GM13976 (cell line): ENCODE data around the gene CDC7.

Experiments
- DNase-seq: peaks from one replicate; pipeline ENCODE4 v3.0.0; 2012; ENCODE audit warnings: low spot score
- in situ Hi-C: fragments of 300-500 bp; cut with MboI; formaldehyde crosslinking; loops from one replicate; pipeline ENCODE4 v1.12.0; 2022; ENCODE audit warnings: low sequenced_read_pairs, mixed read lengths, inconsistent platforms; ENCODE audit not compliant: unreplicated experiment
- TF ChIP-seq, protein P1 (sequence below): IDR thresholded peaks from 2 replicates; pipeline ENCODE4 v1.5.1; 2012; ENCODE audit warnings: borderline replicate concordance, mild to moderate bottlenecking; ENCODE audit not compliant: insufficient read depth; ENCODE audit errors: extremely low read depth, missing control alignments, control extremely low read depth

Gene CDC7

DNA sequence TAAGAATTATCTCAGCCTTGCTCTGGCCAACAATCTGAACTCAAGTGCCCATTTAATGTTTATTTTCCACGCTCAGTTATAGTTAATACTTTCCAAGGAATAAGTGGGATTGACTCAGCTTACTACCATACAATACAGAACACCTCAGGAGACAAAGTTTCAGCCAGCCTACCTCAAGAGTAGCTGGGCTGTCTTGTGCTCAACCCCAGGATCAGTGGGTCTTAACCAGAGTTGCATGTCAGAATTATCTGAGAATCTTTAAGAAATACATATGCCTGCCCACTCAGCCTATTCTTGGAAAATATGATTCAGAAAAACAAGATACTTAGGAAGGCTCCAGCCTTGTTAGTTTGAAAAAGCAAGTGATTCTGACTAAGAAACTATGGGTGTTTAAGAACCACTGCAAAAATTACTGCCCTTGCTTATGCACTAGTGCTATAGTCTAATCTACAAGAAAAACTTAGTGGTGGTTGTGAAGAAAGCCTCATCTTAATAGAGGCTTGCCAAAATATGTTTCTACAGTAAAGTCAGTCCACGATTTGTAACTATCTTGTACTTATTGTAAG is 20.4 kb downstream of the CDC7 start:
- in situ Hi-C loops = loop anchor here (25.0 kb wide), 1 partner anchor 766 kb away; the partner anchor contains the start of genes GLMN and RPAP2
- no peak for DNase-seq
- TF ChIP-seq, protein P1, sequence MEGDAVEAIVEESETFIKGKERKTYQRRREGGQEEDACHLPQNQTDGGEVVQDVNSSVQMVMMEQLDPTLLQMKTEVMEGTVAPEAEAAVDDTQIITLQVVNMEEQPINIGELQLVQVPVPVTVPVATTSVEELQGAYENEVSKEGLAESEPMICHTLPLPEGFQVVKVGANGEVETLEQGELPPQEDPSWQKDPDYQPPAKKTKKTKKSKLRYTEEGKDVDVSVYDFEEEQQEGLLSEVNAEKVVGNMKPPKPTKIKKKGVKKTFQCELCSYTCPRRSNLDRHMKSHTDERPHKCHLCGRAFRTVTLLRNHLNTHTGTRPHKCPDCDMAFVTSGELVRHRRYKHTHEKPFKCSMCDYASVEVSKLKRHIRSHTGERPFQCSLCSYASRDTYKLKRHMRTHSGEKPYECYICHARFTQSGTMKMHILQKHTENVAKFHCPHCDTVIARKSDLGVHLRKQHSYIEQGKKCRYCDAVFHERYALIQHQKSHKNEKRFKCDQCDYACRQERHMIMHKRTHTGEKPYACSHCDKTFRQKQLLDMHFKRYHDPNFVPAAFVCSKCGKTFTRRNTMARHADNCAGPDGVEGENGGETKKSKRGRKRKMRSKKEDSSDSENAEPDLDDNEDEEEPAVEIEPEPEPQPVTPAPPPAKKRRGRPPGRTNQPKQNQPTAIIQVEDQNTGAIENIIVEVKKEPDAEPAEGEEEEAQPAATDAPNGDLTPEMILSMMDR = no peak

DNA sequence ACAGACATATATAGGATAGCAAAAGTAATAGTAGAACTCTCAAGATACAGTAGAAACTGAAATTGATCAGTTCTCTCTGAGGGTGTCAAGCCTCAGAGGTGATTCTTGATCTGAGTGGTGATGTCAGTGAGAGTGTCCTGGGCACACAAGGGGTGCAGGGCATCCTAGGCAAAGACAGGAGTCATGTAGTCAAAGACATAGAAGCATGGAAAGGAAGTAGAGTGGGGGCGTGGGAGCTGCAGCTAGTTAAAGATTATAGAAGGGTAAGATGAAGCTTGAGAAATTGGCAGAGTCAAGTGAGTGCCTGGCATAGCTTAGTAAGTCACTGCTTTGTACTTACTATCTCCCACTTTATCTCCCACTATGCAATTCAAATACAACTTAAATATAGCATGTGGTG is 22.8 kb downstream of the CDC7 start:
- TF ChIP-seq, protein P1 = no peak
- DNase-seq = no peak
- in situ Hi-C loops = loop anchor here (25.0 kb wide), 1 partner anchor 764 kb away; the partner anchor contains the start of genes GLMN and RPAP2

DNA sequence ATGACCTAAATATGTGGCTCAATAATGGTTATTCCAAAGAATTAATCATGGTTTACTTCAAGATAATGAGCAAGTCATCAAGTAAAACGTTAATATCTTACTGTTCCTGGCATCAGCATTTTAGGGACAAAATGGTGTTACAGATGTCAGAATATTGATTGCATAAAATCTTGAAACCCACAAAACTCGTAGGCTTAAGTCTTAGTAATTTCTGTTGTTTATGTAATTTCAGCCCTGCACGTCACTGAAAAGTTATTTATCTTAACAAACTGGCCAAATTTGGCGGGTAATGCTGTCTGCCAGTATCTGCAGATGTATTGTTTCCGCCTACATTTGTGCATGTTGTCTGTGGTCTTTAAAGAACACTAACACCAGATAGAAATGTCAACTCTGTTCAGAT is 25.8 kb downstream of the CDC7 start:
- in situ Hi-C loops = no loop called here
- TF ChIP-seq, protein P1 = no peak
- DNase-seq = no peak

DNA sequence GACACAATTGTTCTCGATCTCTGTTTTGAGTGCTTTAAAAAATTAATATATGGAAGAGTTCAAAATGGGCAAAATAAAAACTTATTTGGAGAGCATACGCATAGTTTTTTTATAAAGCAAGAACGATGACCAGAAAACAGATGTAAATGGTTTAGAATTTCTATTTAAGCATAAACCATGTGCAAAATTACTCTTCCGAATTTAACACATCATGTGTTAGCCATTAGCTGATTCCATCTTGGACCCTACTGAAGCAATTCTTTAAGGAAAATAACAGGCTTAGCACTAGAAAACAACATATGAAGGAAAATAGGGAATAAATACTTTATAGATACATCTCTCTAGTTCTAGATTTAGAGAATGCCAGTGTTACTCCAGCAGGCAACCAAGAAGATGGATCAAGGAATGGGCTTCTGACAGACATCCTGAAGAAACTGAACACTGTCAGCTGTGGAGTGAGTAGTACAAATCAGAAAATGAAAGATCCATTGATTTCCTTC is 26.7 kb downstream of the CDC7 start:
- DNase-seq = no peak
- in situ Hi-C loops = no loop called here
- TF ChIP-seq, protein P1 = no peak

DNA sequence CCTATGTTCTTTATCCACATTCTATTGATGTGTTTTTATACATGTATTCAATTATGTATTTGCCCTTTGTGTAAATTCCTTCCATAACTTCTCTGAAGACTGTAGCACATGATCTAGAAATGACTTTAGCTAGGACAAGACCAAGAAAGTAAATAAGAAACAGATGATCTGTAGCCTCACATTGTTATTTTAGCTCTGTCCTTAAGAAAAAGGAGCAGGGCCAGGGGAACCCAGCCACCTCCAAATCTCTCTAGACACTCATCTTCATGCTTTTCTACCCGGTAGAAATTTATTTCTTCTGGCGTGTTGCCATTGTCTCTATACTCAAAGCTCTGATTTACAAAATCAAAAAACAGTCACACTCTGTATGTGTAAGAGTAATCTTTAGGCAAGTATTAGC is 27.1 kb downstream of the CDC7 start:
- in situ Hi-C loops = no loop called here
- no peak for DNase-seq

DNA sequence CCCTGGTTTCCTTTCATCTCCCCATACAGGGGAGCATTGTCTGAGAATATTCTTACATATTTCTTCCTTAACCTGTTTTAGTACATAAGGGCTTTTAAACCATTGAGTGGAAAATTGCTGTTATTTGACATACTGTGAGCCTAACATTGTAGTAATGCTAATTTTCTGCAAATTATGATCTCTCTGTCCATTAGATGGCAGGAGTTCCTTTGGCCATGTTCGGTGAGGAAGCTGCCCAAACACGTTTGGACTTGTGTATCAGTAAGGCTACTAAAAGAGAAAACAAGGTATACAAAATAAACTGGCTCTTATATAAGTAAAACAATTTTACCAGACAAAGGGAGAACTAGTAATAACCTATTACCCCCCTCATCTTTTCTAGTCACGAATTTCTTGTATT is 29.2 kb downstream of the CDC7 start:
- TF ChIP-seq, protein P1 = no peak
- no peak for DNase-seq
- in situ Hi-C loops = no loop called here

More for the DNA sequence above, 27.1 kb downstream of the CDC7 start:
- TF ChIP-seq, protein P1 = no peak
